ENCODE data around the gene ATG10.

Gene ATG10

GRCh38 chr5:81971712-81972491 lies at the start of gene ATG10:
Gene ATG10 (plus strand): TSS chr5:81972023. CDS start chr5:81987571, 15,548 bp downstream.
- peak; percentile 77 for TF ChIP-seq MAX (IDR thresholded peaks at IDR 0.05)
- no peak for TF ChIP-seq CEBPB (IDR thresholded peaks at IDR 0.05)
- peak; percentile 13; the same call in 1 of the 2 replicates for TF ChIP-seq YY1 (IDR thresholded peaks at IDR 0.05; ENCODE audit: low read depth)
- TF ChIP-seq NFIC (IDR thresholded peaks at IDR 0.05): no peak
- peak; percentile 42; the same call in 1 of the 2 replicates for TF ChIP-seq EP300 (IDR thresholded peaks at IDR 0.05; ENCODE audit: borderline replicate concordance)
- no peak for TF ChIP-seq EGR1 (IDR thresholded peaks at IDR 0.05)
- no peak for TF ChIP-seq REST (IDR thresholded peaks at IDR 0.05; ENCODE audit: low read depth)
- no peak for TF ChIP-seq TEAD4 (IDR thresholded peaks at IDR 0.05)
- no peak for TF ChIP-seq RAD21 (IDR thresholded peaks at IDR 0.05; ENCODE audit: low read depth)
- TF ChIP-seq FOXM1 (IDR thresholded peaks at IDR 0.05; ENCODE audit: borderline replicate concordance, low read depth): no peak
- TF ChIP-seq TCF12 (IDR thresholded peaks at IDR 0.05; ENCODE audit: low read depth): peak; percentile 55; the same call in 1 of the 2 replicates
- TF ChIP-seq USF1 (IDR thresholded peaks at IDR 0.05): no peak
- peak; percentile 75 for TF ChIP-seq TAF1 (IDR thresholded peaks at IDR 0.05; ENCODE audit: low read depth)
- peak; percentile 66; the same call in 1 of the 2 replicates for TF ChIP-seq ZBTB7A (IDR thresholded peaks at IDR 0.05; ENCODE audit: low read depth)
- peak; percentile 46; the same call in 1 of the 2 replicates for TF ChIP-seq CREB1 (IDR thresholded peaks at IDR 0.05; ENCODE audit: low read depth)

- TF ChIP-seq TEAD4 (IDR thresholded peaks at IDR 0.05): no peak
- peak; percentile 23; the same call in 1 of the 2 replicates for TF ChIP-seq NFIC (IDR thresholded peaks at IDR 0.05)
- no peak for TF ChIP-seq MAX (IDR thresholded peaks at IDR 0.05)
Measured at GRCh38 chr5:81922854-81923279, 49.0 kb upstream of the ATG10 start.

- TF ChIP-seq TAF1 (IDR thresholded peaks at IDR 0.05; ENCODE audit: low read depth): no peak
- no peak for TF ChIP-seq REST (IDR thresholded peaks at IDR 0.05; ENCODE audit: low read depth)
- TF ChIP-seq CEBPB (IDR thresholded peaks at IDR 0.05): no peak
- TF ChIP-seq NFIC (IDR thresholded peaks at IDR 0.05): no peak
- TF ChIP-seq TEAD4 (IDR thresholded peaks at IDR 0.05): no peak
- no peak for TF ChIP-seq USF1 (IDR thresholded peaks at IDR 0.05)
- no peak for TF ChIP-seq TCF12 (IDR thresholded peaks at IDR 0.05; ENCODE audit: low read depth)
- no peak for TF ChIP-seq FOXM1 (IDR thresholded peaks at IDR 0.05; ENCODE audit: borderline replicate concordance, low read depth)
- no peak for TF ChIP-seq RAD21 (IDR thresholded peaks at IDR 0.05; ENCODE audit: low read depth)
- no peak for TF ChIP-seq ZBTB7A (IDR thresholded peaks at IDR 0.05; ENCODE audit: low read depth)
- TF ChIP-seq EP300 (IDR thresholded peaks at IDR 0.05; ENCODE audit: borderline replicate concordance): no peak
- TF ChIP-seq MAX (IDR thresholded peaks at IDR 0.05): no peak
- TF ChIP-seq EGR1 (IDR thresholded peaks at IDR 0.05): no peak
Measured at GRCh38 chr5:81924442-81924841, 47.4 kb upstream of the ATG10 start.

- no peak for TF ChIP-seq EGR1 (IDR thresholded peaks at IDR 0.05)
- no peak for TF ChIP-seq TCF12 (IDR thresholded peaks at IDR 0.05; ENCODE audit: low read depth)
- no peak for TF ChIP-seq EP300 (IDR thresholded peaks at IDR 0.05; ENCODE audit: borderline replicate concordance)
- no peak for TF ChIP-seq NFIC (IDR thresholded peaks at IDR 0.05)
- no peak for TF ChIP-seq CEBPB (IDR thresholded peaks at IDR 0.05)
- TF ChIP-seq TAF1 (IDR thresholded peaks at IDR 0.05; ENCODE audit: low read depth): no peak
- TF ChIP-seq FOXM1 (IDR thresholded peaks at IDR 0.05; ENCODE audit: borderline replicate concordance, low read depth): no peak
Measured at GRCh38 chr5:81925009-81925408, 46.8 kb upstream of the ATG10 start.

- TF ChIP-seq TCF12 (IDR thresholded peaks at IDR 0.05; ENCODE audit: low read depth) (no peak), MAX (IDR thresholded peaks at IDR 0.05) (no peak), NFIC (IDR thresholded peaks at IDR 0.05) (no peak), ZBTB7A (IDR thresholded peaks at IDR 0.05; ENCODE audit: low read depth) (no peak), RAD21 (IDR thresholded peaks at IDR 0.05; ENCODE audit: low read depth) (no peak), TAF1 (IDR thresholded peaks at IDR 0.05; ENCODE audit: low read depth) (no peak), TEAD4 (IDR thresholded peaks at IDR 0.05) (no peak), USF1 (IDR thresholded peaks at IDR 0.05) (no peak), YY1 (IDR thresholded peaks at IDR 0.05; ENCODE audit: low read depth) (no peak), REST (IDR thresholded peaks at IDR 0.05; ENCODE audit: low read depth) (no peak)
Measured at GRCh38 chr5:81925981-81926380, 45.8 kb upstream of the ATG10 start.
